Activated CD8-positive, alpha-beta T cell treated with anti-CD3 and anti-CD28 coated beads for 36 hours (primary cell): Measurements from ENCODE around the gene SPP1. TPM values are rescaled to one million over a fixed set of nuclear protein-coding genes. Genes with fewer than 3 reads are reported as not detected.

ENCODE experiments used
- ATAC-seq: fragments of 200-7000 bp; cut with Tn5 transposase; one replicate; pipeline ENCODE4 v1.10.0; 2021; ENCODE audit warnings: mild to moderate bottlenecking, moderate library complexity
- CTCF ChIA-PET: fragments of 350-600 bp; sonication (Branson Sonifier 250); formaldehyde crosslinking; loops from one replicate; lab custom pipeline; 2021; ENCODE audit warnings: antibody characterized with exemption; lab: Charles Lee
- POLR2A ChIA-PET: fragments of 350-600 bp; sonication (Branson Sonifier 250); formaldehyde crosslinking; loops from one replicate; lab custom pipeline; 2021; ENCODE audit warnings: antibody characterized with exemption; lab: Charles Lee
- DNase-seq: peaks from one replicate; pipeline ENCODE4 v3.0.0-alpha.2; 2020
- H3K27ac Mint-ChIP-seq: one replicate; pipeline ENCODE4 v1.8.0; 2021; ENCODE audit warnings: mild to moderate bottlenecking, mixed read lengths
- H3K27me3 Mint-ChIP-seq: one replicate; pipeline ENCODE4 v1.8.0; 2021; ENCODE audit warnings: mixed read lengths
- H3K36me3 Mint-ChIP-seq: one replicate; pipeline ENCODE4 v1.8.0; 2021; ENCODE audit warnings: low read depth, mixed read lengths
- H3K4me1 Mint-ChIP-seq: one replicate; pipeline ENCODE4 v1.8.0; 2021; ENCODE audit warnings: low read depth, mixed read lengths
- H3K4me3 Mint-ChIP-seq: one replicate; pipeline ENCODE4 v1.8.0; 2021; ENCODE audit warnings: mild to moderate bottlenecking, moderate library complexity, mixed read lengths
- H3K9me3 Mint-ChIP-seq: one replicate; pipeline ENCODE4 v1.8.0; 2021; ENCODE audit warnings: mixed read lengths
- CTCF ChIP-seq: fragments of 200-600 bp; IDR thresholded peaks from one replicate; pipeline ENCODE4 v1.8.0; 2022; ENCODE audit warnings: antibody characterized with exemption, mild to moderate bottlenecking
- intact Hi-C: fragments of 100-400 bp; cut with micrococcal nuclease; formaldehyde crosslinking; loops from one replicate; pipeline ENCODE4 v1.10.0; 2022
- total RNA-seq, 2 experiments: library from RNA; stranded (reverse); gene quantifications; one replicate each; pipeline ENCODE4 v1.2.3, GENCODE V29; 2021

SPP1 gene
- total RNA-seq, 2 experiments from 2014 or later, result not detected

- Mint-ChIP-seq H3K4me1 (no peaks in the 10 kb centered on the region), H3K36me3 (no peaks in the 10 kb centered on the region), H3K4me3 (no peak overlapping the region), H3K27me3 (peaks cover 2% of the 10 kb centered on the region), H3K27ac (no peak overlapping the region), H3K9me3 (no peaks in the 10 kb centered on the region)
- no peak for TF ChIP-seq CTCF
- intact Hi-C loops, result no loop called here
- DNase-seq (no peak), ATAC-seq (no peak)
- ChIA-PET CTCF (no interaction called here), POLR2A (no interaction called here)
These were observed 21.7 kb upstream of the SPP1 start for GRCh38 chr4:87953826-87954225.

- intact Hi-C loops, result no loop called here
- no peaks in the 10 kb centered on the region for H3K36me3 Mint-ChIP-seq
- TF ChIP-seq CTCF, result no peak
- peaks cover 4% of the 10 kb centered on the region for H3K27me3 Mint-ChIP-seq
- ChIA-PET CTCF (interaction anchor here (1.7 to 3.7 kb wide), 2 partner anchors 9 to 17 kb away, joined by 3 to 15 read pairs; no protein-coding TSS in a partner anchor), POLR2A (no interaction called here)
- no peaks in the 10 kb centered on the region for H3K4me1 Mint-ChIP-seq
- H3K27ac Mint-ChIP-seq, result no peak overlapping the region
- DNase-seq, result no peak
- ATAC-seq, result no peak
- no peaks in the 10 kb centered on the region for H3K9me3 Mint-ChIP-seq
- H3K4me3 Mint-ChIP-seq, result no peak overlapping the region
These were observed 19.0 kb upstream of the SPP1 start for GRCh38 chr4:87956501-87956900.

- H3K27ac Mint-ChIP-seq, result no peak overlapping the region
- intact Hi-C loops, result no loop called here
- DNase-seq (no peak), ATAC-seq (no peak)
- H3K4me1 Mint-ChIP-seq, result no peaks in the 10 kb centered on the region
- H3K9me3 Mint-ChIP-seq, result no peaks in the 10 kb centered on the region
- POLR2A ChIA-PET, result no interaction called here
- H3K27me3 Mint-ChIP-seq, result peaks cover 4% of the 10 kb centered on the region
- CTCF ChIA-PET, result interaction anchor here (1.6 to 3.7 kb wide), 3 partner anchors 9 to 108 kb away, joined by 3 to 15 read pairs (median 8); no protein-coding TSS in a partner anchor
- no peak for TF ChIP-seq CTCF
- H3K36me3 Mint-ChIP-seq, result no peaks in the 10 kb centered on the region
- H3K4me3 Mint-ChIP-seq, result no peak overlapping the region
These were observed 18.5 kb upstream of the SPP1 start for GRCh38 chr4:87957061-87957460.

GRCh38 chr4:87961993-87962392 lies 13.5 kb upstream of the SPP1 start:
- ATAC-seq (no peak), DNase-seq (no peak)
- H3K27me3 Mint-ChIP-seq, result peaks cover 2% of the 10 kb centered on the region
- no peaks in the 10 kb centered on the region for H3K36me3 Mint-ChIP-seq
- ChIA-PET CTCF (interaction anchor here (1.0 to 3.7 kb wide), 2 partner anchors 12 to 113 kb away, joined by 3 to 20 read pairs; no protein-coding TSS in a partner anchor), POLR2A (no interaction called here)
- TF ChIP-seq CTCF, result no peak
- intact Hi-C loops, result no loop called here
- H3K27ac Mint-ChIP-seq, result no peak overlapping the region
- no peaks in the 10 kb centered on the region for H3K4me1 Mint-ChIP-seq
- no peak overlapping the region for H3K4me3 Mint-ChIP-seq
- H3K9me3 Mint-ChIP-seq, result no peaks in the 10 kb centered on the region

GRCh38 chr4:87962398-87963146 lies 12.9 kb upstream of the SPP1 start:
- intact Hi-C loops, result no loop called here
- TF ChIP-seq CTCF, result no peak
- H3K36me3 Mint-ChIP-seq, result no peaks in the 10 kb centered on the region
- ChIA-PET POLR2A (no interaction called here), CTCF (interaction anchor here (0.9 to 3.7 kb wide), 3 partner anchors 12 to 553 kb away, joined by 3 to 20 read pairs (median 5); no protein-coding TSS in a partner anchor)
- no peak overlapping the region for H3K4me3 Mint-ChIP-seq
- H3K4me1 Mint-ChIP-seq, result no peaks in the 10 kb centered on the region
- no peak for ATAC-seq
- no peaks in the 10 kb centered on the region for H3K9me3 Mint-ChIP-seq
- peaks cover 2% of the 10 kb centered on the region for H3K27me3 Mint-ChIP-seq
- no peak for DNase-seq
- H3K27ac Mint-ChIP-seq, result no peak overlapping the region
